Ramos (cell line): ENCODE results near the gene PRKCD.

ENCODE experiments used
- in situ Hi-C: fragments of 300-500 bp; cut with MboI; formaldehyde crosslinking; loops from one replicate; pipeline ENCODE4 v1.14.3; 2022; ENCODE audit warnings: low sequenced_read_pairs; ENCODE audit not compliant: unreplicated experiment

PRKCD gene

GRCh38 chr3:53167418-53168174 lies 6.6 kb downstream of the PRKCD start:
- in situ Hi-C loops = loop anchor here (25.0 kb wide), 1 partner anchor 930 kb away; the partner anchor contains the start of genes PPM1M, TLR9 and TWF2

GRCh38 chr3:53168175-53168923 lies 7.3 kb downstream of the PRKCD start:
- in situ Hi-C loops = loop anchor here (25.0 kb wide), 1 partner anchor 931 kb away; the partner anchor contains the start of genes PPM1M, TLR9 and TWF2

DNA sequence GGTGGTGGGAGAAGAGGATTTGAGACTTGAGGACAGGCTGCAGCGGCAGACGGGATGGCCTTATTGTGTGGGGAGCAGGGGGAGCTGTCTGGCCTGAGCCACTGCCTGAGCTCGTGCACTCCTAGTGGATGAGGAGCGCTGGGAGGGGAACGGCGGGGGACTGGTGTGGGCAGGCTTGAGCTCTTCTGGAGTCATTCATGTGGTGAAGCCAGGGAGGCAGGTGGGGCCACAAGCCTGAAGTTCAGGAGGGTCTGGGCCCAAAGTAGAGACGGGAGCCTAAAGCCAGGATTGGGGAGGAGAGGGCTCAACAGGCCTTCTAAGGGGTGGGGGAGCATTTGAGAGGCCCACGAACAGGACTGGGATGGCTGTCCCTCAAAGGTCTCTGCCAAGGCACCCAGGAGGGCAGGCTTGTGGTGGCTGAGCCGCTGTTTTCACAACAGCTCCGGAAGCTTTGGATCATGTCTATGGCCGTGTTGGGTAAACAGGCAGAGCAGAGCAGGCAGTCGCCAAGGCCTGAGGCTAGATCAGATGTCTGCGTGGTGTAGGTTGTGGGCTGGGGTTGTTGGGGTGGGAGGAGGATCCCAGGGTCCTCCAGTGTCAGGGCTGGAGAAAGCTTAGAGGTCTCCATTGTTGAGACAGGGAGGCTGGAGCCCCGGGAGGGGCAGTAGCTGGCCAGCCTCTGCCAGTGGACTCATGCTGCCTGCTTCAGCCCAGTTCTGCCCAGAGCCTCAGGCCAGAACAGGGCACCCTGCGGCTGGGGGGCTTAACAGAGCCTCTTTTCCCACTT lies 8.2 kb downstream of the PRKCD start:
- in situ Hi-C loops = loop anchor here (25.0 kb wide), 1 partner anchor 932 kb away; the partner anchor contains the start of genes PPM1M, TLR9 and TWF2

- in situ Hi-C loops = loop anchor here (25.0 kb wide), 1 partner anchor 933 kb away; the partner anchor contains the start of genes PPM1M, TLR9 and TWF2
These were observed 8.9 kb downstream of the PRKCD start for GRCh38 chr3:53169832-53170324.

DNA sequence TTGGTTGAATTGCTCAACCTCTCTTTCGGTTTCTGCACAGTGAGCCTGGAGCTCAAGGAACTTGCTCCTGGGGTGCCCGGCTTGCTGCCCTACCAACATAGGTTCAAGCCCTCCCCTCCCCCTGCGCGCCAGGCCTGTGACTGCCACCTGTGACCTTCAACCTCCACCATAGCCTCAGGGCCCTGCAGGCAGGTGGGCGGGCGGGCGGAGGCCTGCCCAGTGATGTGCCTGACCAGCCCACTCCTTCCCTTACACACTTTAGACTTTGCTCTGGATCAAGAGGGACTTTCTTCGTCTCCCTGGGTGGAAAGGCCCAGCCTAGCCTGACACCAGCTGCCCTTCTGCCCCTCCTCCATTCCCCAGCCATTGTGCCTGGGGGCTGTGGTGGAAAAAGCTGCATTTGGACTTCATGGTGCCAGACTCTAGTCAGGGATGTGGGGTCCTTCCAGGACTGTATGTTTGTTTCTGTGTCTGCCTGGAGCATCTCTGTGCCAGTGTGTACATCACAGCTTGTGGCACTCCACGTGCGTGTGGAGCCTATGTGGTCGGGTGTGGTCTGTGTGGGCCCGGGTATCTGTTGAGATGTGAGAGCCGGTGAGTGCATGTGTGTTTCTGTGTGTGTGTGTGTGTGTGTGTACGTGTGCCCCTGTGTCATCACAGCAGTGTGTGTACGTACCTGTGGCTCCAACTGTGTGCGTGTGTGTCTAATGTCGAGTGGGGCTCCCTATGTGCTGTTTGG lies 9.5 kb downstream of the PRKCD start:
- in situ Hi-C loops = loop anchor here (25.0 kb wide), 1 partner anchor 933 kb away; the partner anchor contains the start of genes PPM1M, TLR9 and TWF2

DNA sequence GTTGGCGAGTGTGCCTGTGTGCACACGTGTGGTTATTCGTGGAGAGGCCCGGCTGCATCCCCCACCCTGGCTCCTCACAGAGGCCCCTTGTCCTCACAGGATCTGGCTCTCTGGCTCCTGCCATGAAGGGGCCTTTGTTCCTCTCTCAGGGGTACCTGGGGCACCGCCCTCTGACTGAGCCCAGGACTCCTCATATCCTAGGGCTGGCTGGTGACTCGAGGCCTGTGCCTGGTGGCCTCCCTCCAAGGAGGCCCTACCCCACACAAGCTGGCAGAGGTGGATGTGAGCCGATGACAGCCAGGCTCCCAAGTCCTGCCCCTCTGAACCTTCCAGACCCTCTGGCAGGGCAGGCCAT lies 10.0 kb downstream of the PRKCD start:
- in situ Hi-C loops = loop anchor here (25.0 kb wide), 1 partner anchor 934 kb away; the partner anchor contains the start of genes PPM1M, TLR9 and TWF2

GRCh38 chr3:53171827-53172505 lies 11.0 kb downstream of the PRKCD start:
- in situ Hi-C loops = loop anchor here (25.0 kb wide), 1 partner anchor 935 kb away; the partner anchor contains the start of genes PPM1M, TLR9 and TWF2

GRCh38 chr3:53173107-53173506 lies 12.1 kb downstream of the PRKCD start:
- in situ Hi-C loops = loop anchor here (25.0 kb wide), 1 partner anchor 936 kb away; the partner anchor contains the start of genes PPM1M, TLR9 and TWF2

GRCh38 chr3:53174346-53175250 lies 13.6 kb downstream of the PRKCD start:
- in situ Hi-C loops = loop anchor here (25.0 kb wide), 1 partner anchor 937 kb away; the partner anchor contains the start of genes PPM1M, TLR9 and TWF2

DNA sequence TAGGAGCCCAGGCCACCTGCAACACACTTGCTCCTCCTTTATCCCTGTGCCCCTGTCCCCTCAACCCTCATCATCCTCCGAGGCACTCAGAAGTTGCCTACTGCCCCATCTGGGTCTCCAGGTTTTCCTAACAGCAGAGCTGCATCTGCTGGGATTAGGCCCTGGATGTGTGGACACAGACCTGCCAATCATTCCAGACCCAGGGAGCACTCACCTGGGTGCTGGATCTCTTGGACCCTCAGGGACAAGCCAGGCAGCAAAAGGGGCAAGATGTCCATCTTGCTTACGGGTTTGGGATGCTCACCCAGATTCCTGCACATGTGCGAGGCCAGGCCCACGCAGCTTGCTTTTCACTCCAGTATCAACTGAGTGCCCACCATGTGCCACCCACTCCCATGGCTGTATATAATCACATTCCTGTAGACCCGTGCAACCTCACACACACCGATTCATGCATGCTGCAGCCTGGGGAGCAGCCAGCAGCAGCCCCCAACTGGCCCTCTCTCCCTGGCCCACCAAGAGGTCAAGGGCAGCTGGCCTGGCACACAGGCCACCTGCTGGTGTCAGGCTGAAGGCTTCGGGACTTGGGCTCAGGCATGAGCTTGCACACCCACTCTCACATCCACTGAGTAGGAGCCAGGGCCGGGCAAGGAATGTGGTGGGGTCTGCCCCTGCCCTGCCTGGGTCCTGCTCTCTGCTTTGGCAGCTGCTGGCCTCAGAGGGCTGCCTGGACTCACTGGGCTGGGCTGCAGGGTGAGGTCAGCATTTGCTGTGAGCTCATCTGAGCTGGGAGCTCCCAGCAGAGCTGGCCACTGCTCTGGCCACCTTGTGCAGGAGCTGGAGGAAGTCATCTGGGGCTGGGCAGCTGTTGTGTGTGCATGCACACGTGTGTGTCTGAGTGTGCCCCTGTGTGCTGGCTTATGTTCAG lies 14.9 kb downstream of the PRKCD start:
- in situ Hi-C loops = no loop called here

DNA sequence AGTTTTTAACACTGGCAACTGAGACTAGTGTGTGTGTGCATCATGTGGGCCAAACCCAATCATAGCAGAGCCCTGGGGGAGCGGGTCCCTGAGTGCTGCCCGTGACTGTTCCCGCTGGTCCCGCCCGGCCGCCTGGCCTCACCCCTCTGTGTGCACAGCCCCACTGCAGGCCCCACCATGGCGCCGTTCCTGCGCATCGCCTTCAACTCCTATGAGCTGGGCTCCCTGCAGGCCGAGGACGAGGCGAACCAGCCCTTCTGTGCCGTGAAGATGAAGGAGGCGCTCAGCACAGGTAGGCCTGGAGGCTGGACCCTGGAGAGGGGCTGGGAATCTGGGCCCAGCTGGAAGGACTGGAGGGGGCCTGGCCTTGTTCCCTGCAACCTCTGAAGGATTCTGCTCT lies 17.2 kb downstream of the PRKCD start:
- in situ Hi-C loops = no loop called here

DNA sequence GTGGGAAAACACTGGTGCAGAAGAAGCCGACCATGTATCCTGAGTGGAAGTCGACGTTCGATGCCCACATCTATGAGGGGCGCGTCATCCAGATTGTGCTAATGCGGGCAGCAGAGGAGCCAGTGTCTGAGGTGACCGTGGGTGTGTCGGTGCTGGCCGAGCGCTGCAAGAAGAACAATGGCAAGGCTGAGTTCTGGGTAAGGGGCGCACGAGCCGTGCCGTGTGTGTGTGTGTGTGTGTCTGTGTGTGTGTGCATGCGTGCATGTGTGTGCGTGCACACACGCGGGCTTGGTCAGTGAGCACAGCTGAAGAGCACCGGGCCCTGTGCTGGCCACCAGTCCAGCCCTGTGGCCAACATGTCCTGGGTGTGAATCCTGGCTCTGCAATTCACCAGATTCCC lies 18.6 kb downstream of the PRKCD start:
- in situ Hi-C loops = no loop called here

DNA sequence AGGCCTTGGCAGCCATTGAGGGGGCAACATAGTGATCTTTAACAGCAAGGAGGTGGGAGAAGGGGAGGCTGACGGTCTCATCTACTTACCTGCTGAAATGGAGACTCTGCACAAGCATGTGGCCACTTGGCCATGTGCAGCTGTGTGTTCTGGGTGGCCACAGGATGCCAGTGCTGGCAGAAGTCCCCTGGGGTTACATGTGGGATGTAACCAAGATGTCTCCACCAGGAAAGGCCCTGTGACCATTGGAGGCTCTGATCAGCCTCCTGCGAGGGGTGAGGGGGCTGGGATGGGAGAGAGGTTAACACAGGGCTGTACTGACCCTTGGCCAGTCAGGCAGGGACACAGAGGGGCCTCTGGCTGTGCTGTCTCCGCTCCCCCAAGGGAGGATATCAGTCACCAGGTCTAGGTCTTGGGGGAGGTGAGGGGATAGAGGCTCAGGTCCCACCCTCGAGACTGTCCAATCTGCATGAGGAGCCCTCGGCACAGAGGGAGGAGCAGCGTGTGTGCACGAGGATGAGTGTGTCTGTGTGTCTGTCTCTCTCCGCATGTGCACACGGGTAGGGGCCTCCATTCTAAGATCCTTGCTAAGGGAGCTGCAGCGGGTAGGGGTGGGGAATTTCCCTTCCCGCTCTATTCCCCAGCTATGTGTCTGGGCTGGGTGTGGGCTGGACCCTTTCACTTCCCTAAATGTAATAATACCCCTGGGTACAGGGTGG lies 19.5 kb downstream of the PRKCD start:
- in situ Hi-C loops = no loop called here

DNA sequence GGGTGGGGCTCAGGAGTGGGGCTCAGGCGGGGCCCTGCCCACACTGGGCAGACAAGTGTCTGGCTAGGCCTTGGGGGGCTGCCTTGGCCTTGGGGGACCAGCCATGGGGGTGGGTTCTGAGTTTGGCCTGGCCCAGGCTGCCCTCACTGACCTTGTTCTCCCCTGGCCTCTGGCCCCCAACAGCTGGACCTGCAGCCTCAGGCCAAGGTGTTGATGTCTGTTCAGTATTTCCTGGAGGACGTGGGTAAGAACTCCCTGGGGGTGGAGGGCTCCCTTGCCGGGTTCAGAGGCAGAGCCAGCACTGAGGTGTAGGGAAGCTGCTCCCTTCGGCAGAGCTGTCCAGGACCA lies 20.0 kb downstream of the PRKCD start:
- in situ Hi-C loops = no loop called here

DNA sequence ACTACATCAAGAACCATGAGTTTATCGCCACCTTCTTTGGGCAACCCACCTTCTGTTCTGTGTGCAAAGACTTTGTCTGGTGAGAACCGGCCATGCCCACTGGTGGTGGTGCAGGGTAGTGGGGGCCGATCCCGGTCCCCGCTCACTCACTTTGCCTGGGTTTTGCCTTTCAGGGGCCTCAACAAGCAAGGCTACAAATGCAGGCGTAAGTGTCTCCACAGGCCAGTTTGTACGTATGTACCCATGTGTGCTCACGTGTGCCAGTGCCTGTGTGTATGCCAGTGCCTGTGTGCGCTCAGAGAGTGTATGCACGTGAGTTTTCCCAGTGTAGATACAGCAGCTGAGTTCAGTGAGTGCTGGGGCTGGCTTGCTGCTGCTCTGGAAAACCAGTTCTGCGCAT lies 20.5 kb downstream of the PRKCD start:
- in situ Hi-C loops = no loop called here

GRCh38 chr3:53182764-53183355 lies 21.9 kb downstream of the PRKCD start:
- in situ Hi-C loops = no loop called here
